GM12878 (cell line): ENCODE data around the gene RDH16. TPM values are rescaled to one million over a fixed set of nuclear protein-coding genes. Genes with fewer than 3 reads are reported as not detected.

Experiments
- ATAC-seq: fragments of 200-7000 bp; cut with Tn5 transposase; 3 replicates; pipeline ENCODE4 v1.9.1; 2020; ENCODE audit warnings: mild to moderate bottlenecking, moderate library complexity
- BruUV-seq: library from RNA; stranded (reverse); fragments of 400-500 nt; replicated peaks from 2 replicates; lab custom pipeline; 2021; lab: Mats Ljungman, UMichigan
- CTCF ChIA-PET: fragments of 300-600 bp; sonication (Branson Sonifier 250); formaldehyde crosslinking; extraction: SDS; loops from one replicate; lab custom pipeline; 2021; ENCODE audit warnings: inconsistent platforms; lab: Yijun Ruan, JAX
- POLR2A ChIA-PET: fragments of 350-600 bp; formaldehyde crosslinking; extraction: SDS; loops from one replicate; lab custom pipeline; 2021; ENCODE audit warnings: inconsistent platforms; lab: Charles Lee
- RAD21 ChIA-PET: fragments of 300-600 bp; sonication (Branson Sonifier 250); formaldehyde crosslinking; loops from one replicate; lab custom pipeline; 2023; ENCODE audit warnings: antibody characterized with exemption; ENCODE audit not compliant: unreplicated experiment; lab: Charles Lee
- SMC1A ChIA-PET: fragments of 300-600 bp; sonication (Branson Sonifier 250); formaldehyde crosslinking; loops from one replicate; lab custom pipeline; 2023; ENCODE audit not compliant: unreplicated experiment, uncharacterized antibody; lab: Charles Lee
- DNase-seq: peaks from one replicate; pipeline ENCODE4 v3.0.0-alpha.2; 2011; ENCODE audit warnings: low read depth, low spot score
- FAIRE-seq: peaks from 3 replicates; lab custom pipeline; 2011; peaks lifted over from hg19 to GRCh38; lab: Jason Lieb, UNC
- H2AFZ ChIP-seq: 2 replicates; pipeline ENCODE4 v1.6.0; 2011; ENCODE audit warnings: low read depth, low read length, control low read depth; ENCODE audit not compliant: control insufficient read depth
- H3K27ac ChIP-seq: 2 replicates; pipeline ENCODE4 v1.5.1; 2011; ENCODE audit warnings: control low read depth; ENCODE audit not compliant: control insufficient read depth, insufficient read depth
- H3K27me3 ChIP-seq, 2 experiments: replicated peaks in 1 of 2; 2 replicates each; pipeline versions ENCODE4 v1.6.0 to v1.6.1; 2011; ENCODE audit warnings: low read length in 1 of 2; ENCODE audit not compliant: control insufficient read depth in 2 of 2, insufficient read depth in 2 of 2
- H3K36me3 ChIP-seq, 2 experiments: 2 replicates each; pipeline ENCODE4 v1.5.1; 2011; ENCODE audit warnings: low read length in 1 of 2; ENCODE audit not compliant: control insufficient read depth in 2 of 2, insufficient read depth in 2 of 2
- H3K4me1 ChIP-seq: 2 replicates; pipeline ENCODE4 v1.6.1; 2011; ENCODE audit warnings: mild to moderate bottlenecking, low read length, moderate library complexity, mixed read lengths; ENCODE audit not compliant: control insufficient read depth, insufficient read depth
- H3K4me2 ChIP-seq: 2 replicates; pipeline ENCODE4 v1.6.0; 2011; ENCODE audit warnings: control low read depth; ENCODE audit not compliant: control insufficient read depth, insufficient read depth
- H3K4me3 ChIP-seq: fragments of 200-600 bp; sonication (generic); 2 replicates; pipeline ENCODE4 v1.5.1; 2016
- H3K79me2 ChIP-seq: 2 replicates; pipeline ENCODE4 v1.6.0; 2011; ENCODE audit warnings: low read length; ENCODE audit not compliant: control insufficient read depth, insufficient read depth
- H3K9ac ChIP-seq: 2 replicates; pipeline ENCODE4 v1.8.0; 2011; ENCODE audit warnings: low read length, control low read depth, mixed read lengths; ENCODE audit not compliant: control insufficient read depth, insufficient read depth
- H3K9me3 ChIP-seq: replicated peaks from 3 replicates; pipeline ENCODE4 v1.5.1; 2011; ENCODE audit warnings: mild to moderate bottlenecking, low read length; ENCODE audit not compliant: control insufficient read depth, insufficient read depth
- H4K20me1 ChIP-seq: 2 replicates; pipeline ENCODE4 v1.6.0; 2011; ENCODE audit not compliant: control insufficient read depth, insufficient read depth
- BHLHE40 ChIP-seq, 2 experiments: fragments of 450-650 bp in 1 of 2; IDR thresholded peaks; 2 replicates each; pipeline ENCODE4 v1.6.1; 2011 to 2017; ENCODE audit warnings: low read depth in 2 of 2, borderline replicate concordance in 1 of 2, improper control_type of control experiment in 1 of 2, low read length in 1 of 2, mild to moderate bottlenecking in 1 of 2
- E2F4 ChIP-seq: IDR thresholded peaks from 2 replicates; pipeline ENCODE4 v1.6.1; 2012; ENCODE audit warnings: low read depth, low read length, improper control_type of control experiment
- GABPA ChIP-seq: IDR thresholded peaks from 2 replicates; pipeline ENCODE4 v1.6.1; 2014; ENCODE audit warnings: antibody characterized with exemption, low read depth, mild to moderate bottlenecking, inconsistent platforms
- IKZF1 ChIP-seq: fragments of 450-650 bp; conservative IDR thresholded peaks from 2 replicates; pipeline ENCODE4 v1.6.1; 2017; ENCODE audit warnings: antibody characterized with exemption, mild to moderate bottlenecking
- MEF2B ChIP-seq: fragments of 450-650 bp; IDR thresholded peaks from 2 replicates; pipeline ENCODE4 v1.6.1; 2018; ENCODE audit warnings: mild to moderate bottlenecking, moderate library complexity; ENCODE audit not compliant: partially characterized antibody, poor library complexity, severe bottlenecking
- NFIC ChIP-seq: IDR thresholded peaks from 2 replicates; pipeline ENCODE4 v1.6.1; 2012; ENCODE audit warnings: low read depth, mild to moderate bottlenecking, inconsistent platforms, low read length, moderate library complexity
- NFYB ChIP-seq: IDR thresholded peaks from 2 replicates; pipeline ENCODE4 v1.6.1; 2011; ENCODE audit warnings: low read depth, mild to moderate bottlenecking, low read length, improper control_type of control experiment, moderate library complexity; ENCODE audit not compliant: insufficient read depth
- PAX8 ChIP-seq: fragments of 450-650 bp; IDR thresholded peaks from 2 replicates; pipeline ENCODE4 v1.6.1; 2017; ENCODE audit warnings: mild to moderate bottlenecking, moderate library complexity
- PML ChIP-seq: IDR thresholded peaks from 2 replicates; pipeline ENCODE4 v1.6.1; 2012; ENCODE audit warnings: low read length, inconsistent platforms
- SKIL ChIP-seq: fragments of 450-650 bp; IDR thresholded peaks from 2 replicates; pipeline ENCODE4 v1.6.1; 2017; ENCODE audit warnings: mild to moderate bottlenecking, low read depth, inconsistent platforms; ENCODE audit not compliant: poor library complexity, severe bottlenecking
- SMAD5 ChIP-seq: IDR thresholded peaks from 2 replicates; pipeline ENCODE4 v1.6.1; 2016; ENCODE audit warnings: antibody characterized with exemption, low read depth
- SMARCA5 ChIP-seq: fragments of 450-650 bp; IDR thresholded peaks from 2 replicates; pipeline ENCODE4 v1.6.1; 2017; ENCODE audit warnings: mild to moderate bottlenecking
- SREBF2 ChIP-seq: IDR thresholded peaks from 2 replicates; pipeline ENCODE4 v1.6.1; 2012; ENCODE audit warnings: mild to moderate bottlenecking, low read length
- ZBED1 ChIP-seq: IDR thresholded peaks from 2 replicates; pipeline ENCODE4 v1.6.1; 2016; ENCODE audit warnings: borderline replicate concordance
- ZNF592 ChIP-seq: fragments of 450-650 bp; IDR thresholded peaks from 2 replicates; pipeline ENCODE4 v1.6.1; 2017; ENCODE audit warnings: mild to moderate bottlenecking, moderate library complexity
- WGBS: methylation state at CpG from one replicate; pipeline ENCODE4 v1.1.6; 2016; ENCODE audit warnings: low lambda C conversion rate; ENCODE audit not compliant: insufficient replicate concordance, insufficient coverage; ENCODE audit errors: missing lambda C conversion rate; 5-methylcytosine and 5-hydroxymethylcytosine counted together
- in situ Hi-C: fragments of 300-500 bp; cut with MboI; formaldehyde crosslinking; loops from 9 replicates; pipeline ENCODE4 v1.14.3; 2018; ENCODE audit warnings: mixed read lengths
- intact Hi-C: fragments of 100-400 bp; cut with micrococcal nuclease; formaldehyde crosslinking; loops from one replicate; pipeline ENCODE4 v1.14.2; 2022; ENCODE audit not compliant: unreplicated experiment
- polyA plus RNA-seq, 11 experiments: library from polyadenylated mRNA; depleted of rRNA in 4 of 11; unstranded in 6 of 11; stranded (reverse) in 5 of 11; fragments of >200 nt; fragmentation: Nextera tagmentation in 4 of 11; fragmentation: Illumina TruSeq in 1 of 11; extraction: Ambion mirVana in 4 of 11; extraction: Trizol in 1 of 11; gene quantifications; 1 replicate in 1 of 11; 2 replicates in 10 of 11; pipeline versions ENCODE4 v1.2.1 to v1.2.3, GENCODE V29; 2011 to 2016; ENCODE audit warnings: inconsistent platforms in 2 of 11, missing spikeins in 2 of 11, low read depth in 1 of 11
- total RNA-seq, 4 experiments: library from RNA; depleted of rRNA in 3 of 4; stranded (reverse); fragments of >200 nt in 3 of 4; fragmentation: Illumina TruSeq in 1 of 4; extraction: Trizol in 1 of 4; gene quantifications; 2 replicates each; pipeline versions ENCODE4 v1.2.1 to v1.2.3, GENCODE V29; 2013 to 2021

RDH16 gene
- total and polyA plus RNA-seq, 10 of the 15 experiments (the other 5 are each of a cell fraction or from before 2014, with no cell fraction given): 0.04 to 0.31 (median 0.06) TPM

GRCh38 chr12:56998981-56999380 lies 41.6 kb upstream of the RDH16 start (continued):
- no peak for TF ChIP-seq E2F4
- TF ChIP-seq SKIL: peak; percentile 61

GRCh38 chr12:56998316-56998715 lies 40.9 kb upstream of the RDH16 start:
- in situ Hi-C loops: no loop called here
- Histone ChIP-seq H3K79me2 (no peaks in the 10 kb centered on the region; the same call in 1 of the 2 replicates), H3K9me3 (no peaks in the 10 kb centered on the region), H3K27me3 (no peaks in the 10 kb centered on the region), H3K4me1 (peaks cover 34% of the 10 kb centered on the region), H3K9ac (no peak overlapping the region), H3K4me3 (no peak overlapping the region), H4K20me1 (no peaks in the 10 kb centered on the region), H3K27ac (peak overlapping the region; percentile 56), H3K36me3 (peaks cover 0 to 2% of the 10 kb centered on the region in 2 experiments; a peak in 2 of 4 replicates), H3K4me2 (peak overlapping the region; percentile 65), H2AFZ (no peak overlapping the region)
- WGBS: 86% methylated on average over 6 of the region's 6 CpGs
- BruUV-seq: no TSS peak
- DNase-seq (no peak), ATAC-seq (no peak), FAIRE-seq (no peak)
- ChIA-PET SMC1A (interaction anchor here (1.1 to 12.3 kb wide), 7 partner anchors 10 to 249 kb away, joined by 3 to 125 read pairs (median 9); partner anchors contain the start of genes HSD17B6 and STAT6), POLR2A (interaction anchor here (0.5 to 2.2 kb wide), 2 partner anchors 32 to 113 kb away, joined by 7 to 9 read pairs; partner anchors contain the start of gene STAT6), CTCF (interaction anchor here (0.6 to 12.1 kb wide), 10 partner anchors 7 to 314 kb away, joined by 3 to 177 read pairs (median 11); partner anchors contain the start of genes HSD17B6, PRIM1 and STAT6), RAD21 (interaction anchor here (0.7 to 1.5 kb wide), 8 partner anchors 10 to 361 kb away, joined by 3 to 13 read pairs (median 5); partner anchors contain the start of genes PTGES3 and STAT6)
- intact Hi-C loops: no loop called here
- TF ChIP-seq SMAD5 (no peak), NFYB (no peak), ZBED1 (no peak), NFIC (no peak), IKZF1 (no peak), SMARCA5 (no peak), PAX8 (no peak), PML (no peak), ZNF592 (no peak), MEF2B (no peak), BHLHE40 (IDR thresholded peaks at IDR 0.05; ENCODE audit: borderline replicate concordance in 1 of 2, low read depth in 2 of 2, low read length in 1 of 2) (no peak), GABPA (no peak), SREBF2 (no peak)
